Adrenal gland (tissue), 12 donors: ENCODE results near the gene DKK3. TPM values are rescaled to one million over a fixed set of nuclear protein-coding genes. Genes with fewer than 3 reads are reported as not detected.

Experiments
- DNase-seq, 7 donors: peaks; one replicate each; pipeline ENCODE4 v3.0.0-alpha.2; 2019 to 2020
- H3K27ac ChIP-seq, 5 donors: fragments of 200-600 bp; sonication (generic) in 4 of 5; 1 replicate in 3 of 5; 2 replicates in 2 of 5; pipeline versions ENCODE4 v1.5.1 to v1.8.0; 2016 to 2020; ENCODE audit warnings: mild to moderate bottlenecking in 1 of 5
- H3K27me3 ChIP-seq: fragments of 200-600 bp; 2 replicates; pipeline ENCODE4 v1.8.0; 2021
- H3K36me3 ChIP-seq, 2 donors: fragments of 200-600 bp; replicated peaks in 1 of 2; 1 replicate in 1 of 2; 2 replicates in 1 of 2; pipeline versions ENCODE4 v1.5.1 to v1.8.0; 2018 to 2022
- H3K4me1 ChIP-seq, 2 donors: fragments of 200-600 bp; replicated peaks in 1 of 2; 1 replicate in 1 of 2; 2 replicates in 1 of 2; pipeline versions ENCODE4 v1.5.1 to v1.8.0; 2018 to 2021
- H3K4me3 ChIP-seq, 4 donors: fragments of 200-600 bp; sonication (generic) in 3 of 4; one replicate each; pipeline ENCODE4 v1.5.1; 2016 to 2018
- H3K9me3 ChIP-seq, 3 donors: fragments of 200-600 bp; sonication (generic) in 1 of 3; replicated peaks in 1 of 3; 1 replicate in 2 of 3; 2 replicates in 1 of 3; pipeline versions ENCODE4 v1.5.1 to v1.8.0; 2016 to 2021
- CTCF ChIP-seq, 6 experiments: fragments of 450-650 bp in 4 of 6; fragments of 200-600 bp in 2 of 6; sonication (generic) in 1 of 6; IDR thresholded peaks; 1 replicate in 5 of 6; 2 replicates in 1 of 6; pipeline versions ENCODE4 v1.5.1 to v1.8.0; 2016 to 2021; ENCODE audit warnings: antibody characterized with exemption in 6 of 6, mild to moderate bottlenecking in 2 of 6, moderate library complexity in 1 of 6
- POLR2A ChIP-seq, 2 donors: fragments of 450-650 bp; IDR thresholded peaks; one replicate each; pipeline ENCODE4 v1.6.1; 2017; ENCODE audit warnings: antibody characterized with exemption in 2 of 2, mild to moderate bottlenecking in 2 of 2, moderate library complexity in 1 of 2
- WGBS, 4 donors: extraction: QIAGEN DNeasy Blood & Tissue Kit in 2 of 4; methylation state at CpG; one replicate each; pipeline versions ENCODE4 v1.1.5 to v1.1.7; 2013 to 2017; 5-methylcytosine and 5-hydroxymethylcytosine counted together
- intact Hi-C, 2 donors: fragments of 100-400 bp; cut with DNase I; formaldehyde crosslinking; loops; one replicate each; pipeline versions ENCODE4 v1.14.1 to v1.15.0; 2022 to 2023
- polyA plus RNA-seq, 3 donors: library from polyadenylated mRNA; stranded (reverse); fragments of 200-250 nt in 2 of 3; fragments of 350-450 nt in 1 of 3; fragmentation: Illumina TruSeq in 1 of 3; extraction: RNeasy Lipid Tissue Mini Kit (QIAGEN cat#74804) in 1 of 3; gene quantifications; one replicate each; pipeline ENCODE4 v1.2.3, GENCODE V29; 2013 to 2014
- total RNA-seq, 9 donors: library from RNA; depleted of rRNA in 4 of 9; stranded (reverse); fragments of >200 nt in 4 of 9; fragments of 120-200 nt in 1 of 9; fragmentation: NEBNext Ultra II Directional in 1 of 9; extraction: Animal tissue kit (Norgen Biotek cat#: 25700) in 1 of 9; gene quantifications; one replicate each; pipeline versions ENCODE4 v1.1.0 to v1.2.4, GENCODE V29; 2013 to 2023
- donor health status: healthy with polysubstance abuse.
- donor health status: Bipolar disorder and iron deficiency.
- donor health status: DM: yes; HTN: yes; CAD: no.
- donor health status: DM: no; HTN: no; CAD: no.
- donor health status: DM: no; HTN: no; CAD: no.
- donor health status: DM: yes; HTN: yes; CAD: no.

The DKK3 gene
- total and polyA plus RNA-seq, 12 donors: 19.7 to 330 (median 103) TPM

GRCh38 chr11:11915625-11916024, 92.8 kb downstream of the DKK3 start:
- Histone ChIP-seq H3K36me3 (no peaks in the 10 kb centered on the region), H3K27ac (no peak overlapping the region), H3K27me3 (no peaks in the 10 kb centered on the region), H3K9me3 (no peaks in the 10 kb centered on the region), H3K4me1 (peaks cover 6 to 13% of the 10 kb centered on the region in 2 donors), H3K4me3 (no peak overlapping the region)
- 97 to 99% (median 99%) methylated on average over 2 of the region's 2 CpGs for WGBS, 4 donors
- TF ChIP-seq POLR2A (IDR thresholded peaks at IDR 0.05): no peak
- TF ChIP-seq CTCF (IDR thresholded peaks at IDR 0.05): no peak
- intact Hi-C loops: no loop called here
- DNase-seq: no peak

GRCh38 chr11:11913395-11913794, 95.0 kb downstream of the DKK3 start:
- 98 to 100% (median 98%) methylated on average over 1 of the region's 1 CpG for WGBS, 4 donors
- H3K27ac ChIP-seq: no peak overlapping the region
- TF ChIP-seq CTCF (IDR thresholded peaks at IDR 0.05): no peak
- TF ChIP-seq POLR2A (IDR thresholded peaks at IDR 0.05): no peak
- no peak for DNase-seq
- no peaks in the 10 kb centered on the region for H3K36me3 ChIP-seq
- H3K27me3 ChIP-seq: no peaks in the 10 kb centered on the region
- intact Hi-C loops: no loop called here
- peaks cover 6 to 13% of the 10 kb centered on the region in 2 donors for H3K4me1 ChIP-seq
- no peak overlapping the region for H3K4me3 ChIP-seq
- no peaks in the 10 kb centered on the region for H3K9me3 ChIP-seq

Other genes starting within 250 kb of the DKK3 start
- gene USP47, start 166.7 kb downstream of the DKK3 start, total RNA-seq: 100 to 1,000 TPM in 1 of 9 donors, 10 to 100 TPM in 8; 37.3 to 107 (median 43.7) TPM
- 10 to 100 TPM; 36.9 to 56.5 (median 39.4) TPM for gene USP47, start 166.7 kb downstream of the DKK3 start, polyA plus RNA-seq
- 10 to 100 TPM in 8 of 9 donors, 1 to 10 TPM in 1; 8.4 to 80.5 (median 43.2) TPM for gene MICAL2, start 102.0 kb upstream of the DKK3 start, total RNA-seq
- 10 to 100 TPM in 2 of 3 donors, 1 to 10 TPM in 1; 8.7 to 18.2 (median 12.1) TPM for gene MICAL2, start 102.0 kb upstream of the DKK3 start, polyA plus RNA-seq